ENCODE results near the gene SLCO1A2. TPM values are rescaled to one million over a fixed set of nuclear protein-coding genes. Genes with fewer than 3 reads are reported as not detected.
A peak's percentile ranks its signal among the peaks of the same experiment; 100 is the strongest.

SLCO1A2 gene
- total RNA-seq, 1 experiment from 2014 or later, result 10.3 TPM

DNA sequence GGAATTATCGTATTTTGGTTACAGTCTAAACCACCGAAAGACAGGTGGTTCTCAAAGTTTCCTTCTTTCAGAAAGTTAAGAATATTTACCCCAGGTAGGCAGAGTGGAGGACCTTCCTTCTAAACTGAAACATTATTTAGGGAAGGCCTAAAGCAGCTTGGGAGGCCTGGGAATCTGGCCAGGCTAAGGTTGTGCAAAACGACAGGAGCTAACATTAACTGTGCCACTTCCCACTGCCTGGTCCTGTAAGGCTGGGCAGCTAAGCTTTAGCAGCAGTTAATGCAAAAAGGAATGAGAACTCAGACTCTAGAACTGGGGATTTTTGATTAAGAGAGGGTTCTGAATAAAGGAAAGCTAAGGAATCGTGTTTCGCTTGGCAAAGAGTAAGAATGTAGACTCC is 82.6 kb downstream of the SLCO1A2 start:
- Histone ChIP-seq H4K20me1 (ENCODE audit: control insufficient read depth, insufficient read depth, insufficient read length) (no peaks in the 10 kb centered on the region), H3K9me3 (ENCODE audit: control insufficient read depth, low read depth, low read length) (no peaks in the 10 kb centered on the region)

More for the DNA sequence above, 82.6 kb downstream of the SLCO1A2 start:
- Histone ChIP-seq H3T11ph (ENCODE audit: low read length) (no peak overlapping the region), H3K9ac (ENCODE audit: extremely low read depth, insufficient read length, low read length) (no peak overlapping the region), H3K27ac (ENCODE audit: insufficient read length, low read depth, low read length) (no peak overlapping the region), H4K8ac (replicated peaks; ENCODE audit: insufficient read length, low read depth, low read length) (no peak overlapping the region), H2BK20ac (ENCODE audit: low read depth, low read length, poor library complexity, severe bottlenecking) (no peak overlapping the region), H2AK5ac (ENCODE audit: insufficient read length, low read length) (no peak overlapping the region), H2BK15ac (ENCODE audit: low read depth, low read length) (no peak overlapping the region), H3K23ac (ENCODE audit: insufficient read length, low read depth, low read length) (no peak overlapping the region), H3K4me1 (ENCODE audit: insufficient read depth, low read length) (no peaks in the 10 kb centered on the region), H2BK12ac (ENCODE audit: insufficient read length, low read depth, low read length) (no peak overlapping the region), H2AFZ (ENCODE audit: low read length) (no peak overlapping the region), H2BK5ac (ENCODE audit: insufficient read length, low read length) (no peak overlapping the region), H2BK120ac (ENCODE audit: low read depth, low read length, poor library complexity, severe bottlenecking) (no peak overlapping the region), H4K91ac (ENCODE audit: insufficient read length, low read depth, low read length) (no peak overlapping the region), H3K14ac (ENCODE audit: insufficient read depth, low read length) (no peak overlapping the region), H4K5ac (ENCODE audit: insufficient read length, low read depth, low read length) (no peak overlapping the region), H3K56ac (ENCODE audit: insufficient read length, low read depth, low read length) (no peak overlapping the region), H3K79me2 (ENCODE audit: insufficient read depth, low read length) (no peaks in the 10 kb centered on the region), H3K4ac (ENCODE audit: low read depth, low read length) (no peak overlapping the region), H3K27me3 (ENCODE audit: insufficient read depth, low read length) (no peaks in the 10 kb centered on the region), H3K23me2 (ENCODE audit: insufficient read length, low read depth, low read length, poor library complexity, severe bottlenecking) (no peaks in the 10 kb centered on the region), H3K79me1 (ENCODE audit: insufficient read depth, low read depth, low read length, poor library complexity, severe bottlenecking) (no peaks in the 10 kb centered on the region), H3K18ac (ENCODE audit: insufficient read length, low read depth, low read length) (no peak overlapping the region), H3K4me2 (ENCODE audit: insufficient read depth, insufficient read length, low read length) (no peak overlapping the region)
- Mint-ChIP-seq H3K27ac (peak overlapping the region in 1 of 3 experiments; percentile 87; a peak in 1 of 7 replicates), H3K4me1 (peaks cover 3% of the 10 kb centered on the region in 2 experiments; a peak in 2 of 4 replicates), H3K36me3 (ENCODE audit: insufficient read depth in 1 of 3, low read depth in 3 of 3) (no peaks in the 10 kb centered on the region; a peak in 1 of 7 replicates), H3K27me3 (ENCODE audit: low read depth) (no peaks in the 10 kb centered on the region), H3K9me3 (peaks cover 0 to 2% of the 10 kb centered on the region in 2 experiments; a peak in 2 of 5 replicates), H3K4me3 (no peak overlapping the region)
- no CpG with 5 or more reads among the region's 5 CpGs for WGBS (ENCODE audit: extremely low coverage, insufficient read length, low lambda C conversion rate)
- DNase-seq, result no peak
- TF ChIP-seq, protein P1, sequence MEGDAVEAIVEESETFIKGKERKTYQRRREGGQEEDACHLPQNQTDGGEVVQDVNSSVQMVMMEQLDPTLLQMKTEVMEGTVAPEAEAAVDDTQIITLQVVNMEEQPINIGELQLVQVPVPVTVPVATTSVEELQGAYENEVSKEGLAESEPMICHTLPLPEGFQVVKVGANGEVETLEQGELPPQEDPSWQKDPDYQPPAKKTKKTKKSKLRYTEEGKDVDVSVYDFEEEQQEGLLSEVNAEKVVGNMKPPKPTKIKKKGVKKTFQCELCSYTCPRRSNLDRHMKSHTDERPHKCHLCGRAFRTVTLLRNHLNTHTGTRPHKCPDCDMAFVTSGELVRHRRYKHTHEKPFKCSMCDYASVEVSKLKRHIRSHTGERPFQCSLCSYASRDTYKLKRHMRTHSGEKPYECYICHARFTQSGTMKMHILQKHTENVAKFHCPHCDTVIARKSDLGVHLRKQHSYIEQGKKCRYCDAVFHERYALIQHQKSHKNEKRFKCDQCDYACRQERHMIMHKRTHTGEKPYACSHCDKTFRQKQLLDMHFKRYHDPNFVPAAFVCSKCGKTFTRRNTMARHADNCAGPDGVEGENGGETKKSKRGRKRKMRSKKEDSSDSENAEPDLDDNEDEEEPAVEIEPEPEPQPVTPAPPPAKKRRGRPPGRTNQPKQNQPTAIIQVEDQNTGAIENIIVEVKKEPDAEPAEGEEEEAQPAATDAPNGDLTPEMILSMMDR (conservative IDR thresholded peaks at IDR 0.05), result no peak

Data from H9 (cell line).